HUDEP-2 (cell line): ENCODE data around the gene OGA.
"Not testable (repeated sequence)": the region's sequence is repeated elsewhere in the genome, so short reads cannot be mapped to it uniquely, and the experiment has no call there.

Experiments used
- DNase-seq, 76 experiments: peaks; one replicate each; lab custom pipeline; 2025; ENCODE audit not compliant: unreplicated experiment in 76 of 76; lab: John Stamatoyannopoulos, UW

The OGA gene

DNA sequence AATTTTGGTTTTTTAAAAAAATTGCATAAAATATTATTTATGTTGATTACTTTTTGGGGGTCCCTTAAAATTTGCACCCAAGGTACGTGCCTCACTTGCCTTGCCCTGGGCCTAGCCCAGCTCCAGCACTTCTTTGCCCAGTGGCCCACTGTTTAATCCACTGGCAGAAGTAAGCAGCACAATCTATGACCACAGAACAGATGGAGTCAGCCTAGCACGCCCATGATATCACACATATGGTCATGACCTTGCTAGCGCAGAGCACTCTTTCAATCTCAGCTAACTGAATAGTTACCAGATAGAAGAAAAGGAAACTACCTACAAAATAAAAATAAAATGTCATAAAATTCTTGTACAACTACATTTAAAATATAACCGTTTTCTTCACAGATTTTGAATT, 5.6 kb downstream of the OGA start:
- peak in 9 of 76 experiments; percentile 7 to 35 (median 12) for DNase-seq

DNA sequence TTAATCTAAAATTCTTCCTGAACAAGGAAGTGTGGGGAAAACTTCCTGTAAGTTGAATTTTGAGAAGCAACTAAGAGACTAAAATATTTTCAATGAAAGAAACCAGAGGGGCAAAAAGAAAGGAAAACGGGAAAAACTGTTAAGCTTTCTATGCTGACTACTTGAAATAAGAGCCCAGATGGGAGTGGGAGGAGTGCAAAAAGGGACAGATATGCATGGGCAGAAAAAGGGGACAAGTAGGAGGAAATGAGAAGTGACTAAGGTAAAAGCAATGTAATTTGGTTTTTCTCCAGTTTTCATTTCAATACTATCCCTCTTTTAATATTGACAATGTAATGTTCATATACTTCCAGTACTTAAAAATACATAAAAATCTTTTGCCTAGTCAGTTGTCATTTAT, 11.1 kb downstream of the OGA start:
- DNase-seq: no peak

DNA sequence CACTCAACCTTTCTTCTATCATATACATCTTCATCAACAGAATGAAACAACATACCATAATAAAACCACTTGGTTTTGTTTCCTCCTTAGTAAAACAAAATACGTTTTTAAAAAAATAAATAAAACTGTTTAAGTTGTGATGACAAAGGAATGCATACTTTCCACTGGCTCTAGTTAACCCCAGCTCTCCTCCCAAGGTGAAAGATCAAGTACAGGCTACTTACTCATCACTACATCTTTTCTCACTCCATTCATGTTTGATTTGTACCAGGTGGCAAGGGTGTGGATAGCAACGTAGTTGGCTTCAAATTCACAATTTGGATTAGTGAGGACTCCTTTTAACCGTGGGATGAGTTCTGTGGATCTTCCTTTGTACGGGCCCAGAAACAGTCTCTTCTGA, 14.7 kb downstream of the OGA start:
- no peak for DNase-seq

DNA sequence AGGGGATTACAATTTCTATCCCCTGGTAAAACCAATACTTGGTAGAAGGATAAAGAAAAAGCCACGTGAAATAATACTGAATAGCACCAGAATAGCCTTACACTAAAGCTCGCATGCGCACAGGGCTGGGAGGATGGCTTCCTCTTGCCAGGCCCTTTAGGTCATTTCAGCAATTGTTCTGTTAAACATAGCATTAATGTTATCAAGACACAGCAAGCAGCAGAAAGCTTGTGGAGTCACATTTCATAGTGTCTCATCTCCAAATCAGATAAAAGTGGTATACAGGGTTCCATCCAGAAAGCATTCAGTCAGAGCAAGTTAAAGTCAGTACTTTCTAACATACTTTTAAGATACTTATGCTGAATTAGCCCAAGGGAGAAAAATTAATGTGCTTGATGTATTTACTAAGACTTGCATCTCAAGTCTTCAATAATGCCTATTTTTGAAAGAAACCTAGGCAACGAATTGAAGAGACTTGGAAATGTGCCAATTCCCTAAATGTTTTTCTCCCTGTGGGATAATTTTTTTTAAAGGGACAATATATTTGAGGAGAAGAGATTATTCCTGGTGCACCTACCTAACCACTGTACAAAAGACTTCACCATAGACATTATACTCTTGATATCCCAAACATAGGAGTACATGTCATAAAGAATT, 20.7 kb downstream of the OGA start:
- peak in 32 of 76 experiments; percentile 11 to 65 (median 35) for DNase-seq

DNA sequence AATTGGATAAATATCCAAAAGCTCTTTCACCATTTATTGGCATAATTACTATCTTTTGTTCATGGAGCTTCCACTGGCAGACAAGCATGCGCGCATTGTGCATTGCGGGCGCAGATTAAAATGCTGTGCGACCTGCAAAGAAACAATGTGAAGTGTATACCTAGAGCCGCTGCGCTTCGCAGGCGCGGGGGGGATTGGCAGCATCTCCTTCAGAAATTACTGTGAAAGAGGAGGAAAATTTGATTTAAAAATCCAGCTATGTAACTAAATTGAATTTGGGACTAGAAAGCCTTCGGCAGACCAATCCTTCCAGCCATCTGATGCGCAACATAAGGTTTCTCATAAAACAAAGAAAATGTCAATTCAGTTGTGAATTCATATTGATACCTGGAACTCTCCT, 24.7 kb downstream of the OGA start:
- no peak for DNase-seq

DNA sequence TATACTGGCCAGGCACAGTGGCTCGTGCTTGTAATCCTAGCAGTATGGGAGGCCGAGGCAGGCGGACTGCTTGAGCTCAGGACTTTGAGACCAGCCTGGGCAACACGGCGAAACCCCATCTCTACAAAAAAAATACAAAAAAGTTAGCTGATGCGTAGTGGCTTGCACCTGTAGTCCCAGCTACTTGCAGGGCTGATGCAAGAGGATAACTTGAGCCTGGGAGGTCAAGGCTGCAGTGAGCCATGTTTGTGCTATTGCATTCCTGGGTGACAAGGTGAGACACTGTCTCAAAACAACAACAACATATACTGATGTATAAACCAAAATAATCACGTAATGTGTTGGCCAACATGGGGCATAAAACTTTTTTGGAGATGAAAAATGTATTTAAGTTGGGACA, 28.6 kb downstream of the OGA start:
- DNase-seq: no peak

DNA sequence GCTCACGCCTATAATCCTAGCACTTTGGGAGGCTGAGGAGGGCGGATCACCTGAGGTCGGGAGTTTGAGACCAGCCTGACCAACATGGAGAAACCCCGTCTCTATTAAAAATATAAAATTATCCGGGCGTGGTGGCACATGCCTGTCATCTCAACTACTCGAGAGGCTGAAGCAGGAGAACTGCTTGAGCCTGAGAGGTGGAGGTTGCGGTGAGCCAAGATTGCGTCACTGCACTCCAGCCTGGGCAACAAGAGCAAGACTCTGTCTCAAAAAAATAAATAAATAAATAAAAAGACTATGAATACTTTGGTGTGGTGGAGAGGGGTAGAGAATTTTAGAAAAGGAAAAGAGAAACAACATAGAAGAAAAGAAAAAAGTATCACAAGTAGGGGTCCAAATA, 29.0 kb downstream of the OGA start:
- DNase-seq: not testable (repeated sequence)

DNA sequence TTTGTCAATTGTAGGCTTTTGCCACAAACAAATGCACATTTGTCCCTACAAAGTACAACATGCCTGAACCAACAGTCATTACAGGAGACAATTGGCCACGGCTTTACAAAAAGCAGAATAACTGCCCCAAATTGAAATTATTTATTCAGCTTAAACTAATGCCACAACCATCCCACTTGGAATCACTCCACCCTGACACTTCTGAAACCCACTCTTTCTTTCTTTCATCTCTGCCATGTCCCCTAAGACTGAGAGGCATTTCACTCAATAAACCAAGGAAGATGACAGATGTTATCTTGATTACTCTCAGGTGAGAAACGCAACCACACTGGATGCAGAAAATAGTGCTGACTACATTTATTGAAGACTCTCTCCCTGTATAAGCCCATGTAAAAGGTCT, 32.4 kb downstream of the OGA start:
- no peak for DNase-seq

DNA sequence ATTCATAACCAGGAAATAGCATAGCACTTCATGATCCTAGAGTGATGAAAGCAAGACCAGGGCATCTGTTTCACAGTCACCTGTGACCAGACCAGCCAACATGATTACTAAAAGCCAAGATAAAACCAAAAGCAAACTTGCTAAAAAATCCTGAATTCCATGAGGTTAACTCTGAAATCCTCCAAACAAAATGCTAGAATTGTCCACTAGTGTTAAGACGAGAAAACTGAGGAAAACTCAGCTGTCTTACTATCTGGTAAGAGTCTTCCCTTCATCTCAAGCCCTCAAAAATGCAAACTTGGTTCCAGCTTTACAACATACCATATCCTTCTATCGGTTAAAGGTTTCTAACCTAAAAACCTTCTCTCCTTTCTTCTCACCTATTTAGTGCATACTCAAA, 33.7 kb downstream of the OGA start:
- DNase-seq: no peak

DNA sequence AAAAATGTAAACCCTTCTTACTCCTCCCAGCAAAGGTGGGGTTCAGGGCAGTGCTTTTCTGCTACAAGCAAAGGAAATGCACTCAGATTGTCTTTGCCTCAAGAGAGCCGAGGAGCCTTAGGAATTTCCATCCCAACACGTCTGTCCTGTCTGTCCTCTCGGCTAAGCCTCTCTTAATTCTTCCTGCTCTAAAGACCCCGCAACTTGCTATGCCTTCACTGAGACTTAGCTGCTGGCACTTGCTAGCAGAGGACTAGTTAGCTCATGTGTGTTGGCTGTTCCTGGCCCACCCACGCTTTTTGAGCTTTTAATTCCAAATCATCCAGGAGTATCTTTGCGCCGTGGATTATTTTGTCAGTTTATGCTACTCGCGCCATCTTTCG, 34.5 kb downstream of the OGA start:
- DNase-seq: no peak

DNA sequence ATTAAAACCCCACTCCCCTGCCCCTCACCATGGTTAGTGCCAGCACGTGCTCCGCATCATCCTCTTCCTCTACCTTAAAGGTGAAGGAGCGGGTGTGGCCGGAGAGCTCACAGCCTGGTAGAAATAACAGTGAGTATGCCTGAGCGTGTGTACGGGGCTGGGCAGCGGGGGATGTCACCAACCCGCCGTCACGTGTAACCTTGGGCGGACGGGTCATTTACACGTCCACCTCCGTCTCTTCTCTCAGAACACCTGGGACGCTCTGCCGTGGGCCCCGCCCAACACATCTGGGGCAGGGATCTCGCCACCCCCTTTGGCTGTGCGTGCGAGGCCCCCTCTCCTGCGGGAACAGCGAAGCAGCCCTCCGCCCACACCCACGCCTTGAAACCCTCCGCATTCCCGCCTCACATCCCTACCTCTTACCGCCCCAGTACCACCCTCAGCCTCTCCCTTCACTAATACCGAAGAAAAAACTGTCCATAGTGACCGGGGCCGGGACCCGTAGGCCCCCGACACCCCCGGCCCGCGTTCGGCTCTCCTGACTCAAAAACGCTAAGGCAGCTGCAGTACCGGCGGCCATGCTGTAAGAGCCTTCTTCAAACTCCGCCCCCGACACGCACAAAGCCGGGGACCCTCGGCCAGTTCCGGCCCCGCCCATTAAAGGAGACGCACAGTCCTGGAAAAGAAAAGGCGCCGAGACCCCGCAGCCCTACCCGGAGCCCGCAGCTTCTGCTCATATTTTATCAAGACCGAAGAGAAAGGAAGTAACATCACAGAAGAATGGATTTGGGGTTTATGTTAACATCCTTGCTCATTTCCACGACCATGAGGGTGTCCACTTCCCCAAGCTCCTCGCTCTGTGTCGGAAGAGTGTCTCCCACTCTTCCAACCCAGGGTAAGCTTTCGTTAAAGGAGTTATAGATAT, 35.2 kb downstream of the OGA start, which contains the start of gene NPM3:
Gene NPM3 (minus strand): TSS at position 636 of the 925 bp plus-strand sequence. CDS start 56 bp downstream, at position 580.
- peak in 71 of 76 experiments; percentile 8 to 86 (median 62) for DNase-seq

DNA sequence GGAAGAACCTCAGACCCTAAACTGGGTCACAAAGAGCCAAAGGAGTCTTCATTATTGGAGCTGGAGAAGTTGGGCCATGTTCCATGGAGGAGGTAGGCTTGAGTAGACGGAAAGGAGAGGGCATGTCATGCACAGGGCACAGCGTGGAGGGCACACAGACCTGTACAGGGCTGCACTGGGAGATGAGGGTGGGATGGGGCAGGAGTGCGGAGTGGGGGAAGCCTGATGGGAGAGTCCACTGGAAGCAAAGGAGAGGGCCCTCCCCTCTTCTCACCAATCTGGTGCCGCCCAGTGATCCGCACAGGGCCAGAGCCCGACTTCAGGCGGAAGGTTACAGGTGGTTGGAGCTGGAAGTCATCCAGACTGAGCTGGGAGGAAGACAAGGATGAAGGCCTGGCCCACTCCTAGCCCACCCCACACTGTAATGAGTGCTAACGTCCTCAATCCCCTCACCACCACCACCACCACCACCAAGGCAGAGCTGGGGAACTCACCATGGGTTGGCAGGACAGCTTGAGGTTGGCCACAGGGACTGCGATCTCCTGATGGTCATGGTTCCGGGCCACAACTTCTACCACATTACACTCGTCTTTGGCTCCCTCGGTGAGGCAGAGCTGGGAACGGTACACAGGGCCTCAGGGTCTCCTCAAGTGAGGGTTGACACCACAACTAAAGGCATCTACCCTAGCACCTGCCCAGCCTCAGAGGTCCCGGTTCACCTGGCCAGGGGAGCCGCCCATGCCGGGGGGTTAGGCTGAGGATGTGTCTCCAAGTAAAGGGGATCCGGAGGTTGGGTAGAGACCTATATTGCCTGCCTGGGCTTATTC, 36.0 kb downstream of the OGA start:
- no peak for DNase-seq

DNA sequence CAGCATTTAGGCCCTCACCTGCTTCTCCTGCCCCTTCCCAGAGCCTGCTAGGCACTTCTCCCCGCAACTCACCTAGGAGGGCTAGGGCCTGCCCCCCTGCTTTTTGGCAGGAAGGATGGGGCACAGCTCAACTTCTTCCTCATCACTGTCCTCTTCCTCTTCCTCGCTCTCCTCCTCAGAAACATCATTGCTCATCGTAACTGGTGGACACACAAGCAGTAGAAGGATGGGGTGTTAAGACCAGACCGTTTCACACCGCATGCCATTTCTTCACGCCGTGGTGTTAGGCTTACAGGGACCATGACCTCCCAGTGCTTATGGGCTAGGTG, 36.6 kb downstream of the OGA start:
- DNase-seq: no peak

DNA sequence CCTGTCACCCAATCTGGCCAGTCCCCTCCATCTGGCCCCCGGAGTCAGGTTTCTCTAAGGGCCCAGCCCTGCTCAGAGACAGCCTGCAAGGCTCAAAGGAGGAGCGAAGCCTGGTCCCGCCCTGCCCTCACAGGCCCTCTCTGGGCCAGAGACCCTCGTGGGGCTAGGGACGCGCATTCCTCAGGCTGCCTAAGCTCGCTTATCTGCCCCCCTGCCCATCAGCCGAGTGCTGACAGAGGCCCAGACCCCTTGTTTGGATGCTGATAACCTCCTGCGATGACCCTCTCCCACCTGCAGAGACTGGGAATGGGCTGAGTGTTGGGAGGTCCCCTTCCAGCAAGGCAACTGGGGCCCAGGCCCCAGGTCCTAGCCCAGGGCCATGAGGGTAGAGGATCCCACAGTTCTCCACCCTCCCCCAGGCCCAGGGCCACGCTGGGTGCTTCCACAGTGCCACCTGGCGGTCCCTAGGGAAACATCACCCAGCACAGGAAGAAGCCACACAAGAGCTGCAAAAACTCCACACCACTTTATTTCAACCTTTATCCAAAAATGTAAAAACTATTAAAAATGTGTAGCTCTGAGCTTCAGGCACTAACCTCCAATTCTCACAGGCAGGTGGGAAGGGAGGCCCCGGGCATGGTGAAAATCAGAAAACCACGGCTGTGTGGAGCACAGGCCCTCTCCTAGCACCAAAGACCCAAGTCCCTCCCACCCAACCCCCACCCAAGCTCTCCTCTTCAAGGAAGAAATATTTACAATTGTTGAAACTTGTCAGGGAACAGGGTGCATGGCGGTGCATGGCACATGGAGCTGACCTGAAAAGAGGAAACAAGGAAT, 37.2 kb downstream of the OGA start:
- peak in 58 of 76 experiments; percentile 1 to 68 (median 37) for DNase-seq

DNA sequence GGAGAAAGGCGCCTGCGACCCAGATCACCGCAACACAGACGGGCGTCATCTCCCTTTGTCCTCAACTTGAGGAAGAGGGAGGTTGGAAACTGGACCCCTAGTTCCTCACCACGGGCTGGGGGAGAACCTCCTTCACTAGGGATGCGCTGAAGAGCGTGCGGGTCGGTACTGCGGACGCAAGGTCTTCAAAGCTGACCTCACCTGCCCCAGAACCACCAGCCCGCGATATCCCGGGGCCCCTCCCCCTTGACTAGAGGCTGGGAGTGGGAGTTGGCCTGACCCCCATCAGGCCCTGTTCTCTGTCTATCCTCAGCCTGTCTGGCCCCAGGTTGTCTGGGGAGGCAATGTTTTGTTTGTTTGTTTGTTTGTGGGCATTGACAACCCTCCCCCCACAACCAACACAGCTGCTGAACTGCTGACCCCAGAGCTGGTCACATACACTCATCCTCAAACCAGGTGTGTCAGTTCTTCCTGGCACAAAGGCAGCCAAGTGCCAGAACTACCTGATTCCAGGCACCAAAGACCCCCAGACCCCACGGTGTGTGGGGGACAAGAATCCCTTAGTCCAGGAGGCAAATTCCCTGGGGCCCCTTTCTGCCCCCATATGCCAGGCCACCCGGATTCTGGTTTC, 37.9 kb downstream of the OGA start:
- no peak for DNase-seq

DNA sequence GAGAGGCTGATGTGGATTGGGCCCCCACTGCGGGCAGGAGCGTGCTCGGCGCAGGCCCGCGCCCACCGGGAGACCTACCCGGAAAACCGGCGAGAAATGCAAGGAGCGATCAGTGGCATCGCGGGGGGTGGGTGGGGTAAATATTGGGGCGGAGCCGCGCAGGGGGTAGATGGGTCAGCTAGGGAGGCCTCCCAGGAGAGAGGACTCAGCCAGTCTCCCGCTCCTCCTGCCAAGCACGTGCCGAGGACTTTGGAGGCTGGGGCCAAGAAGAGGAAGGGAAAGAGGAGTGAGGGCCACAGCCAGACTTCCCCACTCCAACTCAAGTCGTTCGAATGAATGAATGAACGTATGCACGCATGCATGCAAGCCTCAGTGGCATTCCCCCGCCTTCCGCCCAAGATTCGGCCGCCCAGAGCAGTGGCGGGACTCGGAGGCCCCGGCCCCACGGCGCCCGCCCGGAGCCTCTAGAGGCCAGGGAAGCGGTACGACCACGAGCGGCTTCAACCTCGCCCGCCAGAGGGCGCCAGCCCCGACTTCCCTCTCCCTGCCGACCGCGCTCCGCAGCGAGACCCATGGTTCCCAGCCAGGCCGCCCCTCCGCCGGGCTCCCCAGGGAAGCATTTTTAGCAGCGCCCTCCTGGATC, 38.6 kb downstream of the OGA start:
- peak in 61 of 76 experiments; percentile 9 to 76 (median 48) for DNase-seq

DNA sequence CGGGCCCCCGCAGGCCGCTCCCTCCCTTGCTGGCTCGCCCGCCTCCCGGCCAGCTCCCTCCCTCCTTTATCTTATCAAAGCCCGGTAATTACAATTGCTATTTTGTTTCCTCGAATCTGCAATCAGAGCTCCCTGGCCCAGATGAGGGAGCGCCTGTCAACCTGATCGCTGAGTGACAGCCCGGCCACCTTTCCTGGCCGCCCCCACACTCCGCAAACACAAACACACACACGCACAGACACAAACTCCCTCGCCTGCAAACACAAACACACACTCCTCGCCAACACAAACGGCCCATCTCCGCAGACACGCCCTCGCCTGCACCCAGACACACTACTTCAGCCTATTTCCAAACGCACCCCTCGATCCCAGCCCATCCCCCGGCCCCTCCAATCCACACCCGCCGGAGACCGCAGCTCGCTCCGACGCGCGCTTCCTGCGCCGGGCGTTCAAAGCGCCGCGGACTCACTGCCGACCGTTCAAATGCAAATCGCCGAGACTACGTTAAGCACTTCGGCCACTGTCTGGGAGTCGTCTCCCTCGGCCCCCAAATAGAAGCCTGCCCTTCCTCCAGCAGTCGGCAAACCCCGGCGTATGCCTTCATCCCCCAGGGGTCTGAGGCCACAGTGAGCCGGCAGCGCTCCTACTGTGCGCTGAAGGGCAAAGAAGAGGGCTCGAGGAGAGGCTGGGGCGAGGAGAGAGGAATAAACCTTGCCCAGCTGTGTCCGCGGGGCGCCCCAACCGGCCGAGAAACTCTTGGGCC, 39.3 kb downstream of the OGA start:
- peak in 55 of 76 experiments; percentile 1 to 69 (median 36) for DNase-seq

DNA sequence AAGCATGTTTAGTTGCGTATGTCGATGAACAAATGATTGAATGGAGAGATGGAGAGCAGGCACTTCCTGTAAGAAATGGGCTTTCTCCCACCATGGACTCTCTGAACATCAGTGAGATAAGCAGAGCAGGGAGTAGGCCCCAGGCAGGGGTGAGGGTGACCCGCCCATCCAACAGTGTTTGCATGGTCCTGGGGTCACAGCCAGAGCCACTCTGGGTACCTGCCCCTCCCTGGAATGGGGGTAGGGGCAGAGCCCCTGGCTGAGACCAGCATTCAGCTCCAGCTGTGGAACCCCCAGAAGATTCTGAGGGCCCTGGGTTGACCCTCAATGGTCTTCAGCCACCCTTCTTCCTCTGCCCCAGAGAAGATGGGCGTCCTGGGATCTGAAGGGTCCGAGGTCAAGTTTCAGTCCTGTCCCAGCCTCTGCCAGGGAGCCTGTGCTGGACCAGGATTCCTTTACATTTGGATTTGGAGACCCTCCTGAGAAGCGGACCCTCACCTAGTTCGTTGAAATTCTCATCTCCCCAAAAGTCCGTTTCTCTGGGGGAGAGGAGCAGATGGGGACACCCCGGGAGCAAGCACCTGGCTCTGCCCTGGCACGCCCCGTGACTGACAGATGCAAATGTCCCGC, 40.0 kb downstream of the OGA start:
- DNase-seq: peak in 1 of 76 experiments; percentile 9
